NT2/D1 (cell line): Measurements from ENCODE around the gene KANK4.

Experiments used
- YY1 ChIP-seq: IDR thresholded peaks from 2 replicates; pipeline ENCODE4 v1.6.1; 2011; ENCODE audit not compliant: insufficient read length, insufficient read depth
- ZNF274 ChIP-seq: IDR thresholded peaks from 2 replicates; pipeline ENCODE4 v1.6.1; 2011; ENCODE audit warnings: mild to moderate bottlenecking, low read depth, low read length

DNA sequence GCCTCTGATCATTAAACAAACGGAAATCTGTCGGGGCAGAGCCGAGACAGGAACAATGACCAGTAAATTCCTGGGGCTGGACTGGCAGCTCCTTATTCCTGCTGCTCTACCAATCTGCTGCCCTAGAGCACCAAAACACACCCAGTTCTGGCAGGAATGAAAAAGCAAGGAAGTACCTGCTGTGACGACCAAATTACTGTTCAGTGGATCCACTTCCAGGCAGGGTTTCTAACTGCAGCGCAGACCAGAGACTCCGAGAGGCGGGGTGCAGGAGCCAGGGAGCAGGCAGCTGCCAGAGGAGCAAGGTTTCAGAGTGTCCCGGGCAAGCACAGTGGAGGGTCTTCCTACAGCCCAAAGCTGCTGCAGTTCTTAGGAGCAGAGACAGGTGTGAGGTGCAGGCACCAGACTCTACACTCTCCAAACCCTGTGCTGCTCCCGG, 32.4 kb downstream of the KANK4 start:
- no peak for TF ChIP-seq YY1
- no peak for TF ChIP-seq ZNF274
